Stimulated activated CD4-positive, alpha-beta T cell treated with anti-CD3 and anti-CD28 coated beads, TNF-alpha, amount 100 ng/mL, for 48 hours (primary cell): Measurements from ENCODE around the gene ARSB.

Source experiments
- DNase-seq, 3 donors: peaks; one replicate each; pipeline ENCODE4 v3.0.0-alpha.2; 2020; ENCODE audit warnings: low read depth in 3 of 3

Gene ARSB

GRCh38 chr5:78837836-78838235 lies 147.3 kb downstream of the ARSB start:
- DNase-seq, result no peak

GRCh38 chr5:78835176-78835575 lies 149.9 kb downstream of the ARSB start:
- DNase-seq, result no peak

DNA sequence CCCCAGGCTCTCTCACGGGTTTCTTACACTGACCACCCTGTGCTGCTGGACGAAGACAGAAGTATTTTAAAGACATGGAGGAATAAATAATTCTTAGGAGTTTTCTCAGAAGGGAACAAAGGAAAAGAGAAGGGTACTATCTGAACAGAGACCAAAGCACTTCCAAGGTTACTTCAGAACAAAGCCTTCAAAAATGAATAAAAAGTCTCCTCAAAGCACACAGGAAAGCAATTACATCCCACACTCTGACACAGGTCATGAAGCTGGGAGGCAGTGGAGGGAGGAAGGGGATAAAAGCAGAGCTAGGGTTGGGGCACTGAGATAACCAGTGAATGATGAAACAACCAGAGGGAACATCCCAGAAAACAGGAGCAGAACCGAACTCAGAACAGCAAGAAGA lies 151.8 kb downstream of the ARSB start:
- DNase-seq, result no peak

- DNase-seq, result no peak
Measured at GRCh38 chr5:78830528-78831046, 154.5 kb downstream of the ARSB start.

DNA sequence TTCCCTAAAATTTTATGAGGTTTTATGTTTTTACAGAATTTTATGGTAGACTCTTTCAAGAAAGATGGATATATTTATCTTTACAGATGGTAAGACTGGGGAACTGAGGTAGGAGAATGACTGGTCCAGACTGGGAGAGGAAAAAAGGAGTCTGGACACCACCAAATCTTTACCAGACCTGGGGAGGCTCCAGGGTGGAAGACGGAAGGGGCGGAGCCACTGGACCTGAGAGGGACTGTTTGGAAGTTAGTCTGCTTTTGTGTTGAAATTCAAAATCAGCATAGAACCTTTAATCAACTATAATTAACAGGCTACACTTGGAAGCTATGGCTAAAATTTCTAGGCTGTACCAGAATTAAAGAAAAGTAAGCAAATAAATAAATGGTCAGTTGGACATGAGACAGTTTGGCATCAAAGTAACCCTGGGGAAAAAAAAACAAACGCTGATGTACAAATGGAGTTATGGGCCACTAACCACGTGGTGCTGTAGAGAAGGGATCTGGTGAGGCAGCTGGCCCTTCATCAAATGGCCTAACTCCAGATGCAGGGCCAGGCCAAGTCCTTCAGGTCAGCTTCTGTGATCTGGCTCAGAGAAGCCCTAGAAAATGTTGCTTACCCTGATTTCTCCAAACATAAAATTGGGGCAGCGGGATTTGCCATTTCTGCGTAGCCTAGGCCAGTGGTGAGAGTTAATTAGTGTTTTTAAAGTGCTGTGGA lies 155.1 kb downstream of the ARSB start:
- DNase-seq, result no peak

GRCh38 chr5:78827725-78828124 lies 157.4 kb downstream of the ARSB start:
- no peak for DNase-seq

- DNase-seq, result no peak
Measured at GRCh38 chr5:78824831-78825281, 160.3 kb downstream of the ARSB start.

- no peak for DNase-seq
Measured at GRCh38 chr5:78823196-78823595, 161.9 kb downstream of the ARSB start.

DNA sequence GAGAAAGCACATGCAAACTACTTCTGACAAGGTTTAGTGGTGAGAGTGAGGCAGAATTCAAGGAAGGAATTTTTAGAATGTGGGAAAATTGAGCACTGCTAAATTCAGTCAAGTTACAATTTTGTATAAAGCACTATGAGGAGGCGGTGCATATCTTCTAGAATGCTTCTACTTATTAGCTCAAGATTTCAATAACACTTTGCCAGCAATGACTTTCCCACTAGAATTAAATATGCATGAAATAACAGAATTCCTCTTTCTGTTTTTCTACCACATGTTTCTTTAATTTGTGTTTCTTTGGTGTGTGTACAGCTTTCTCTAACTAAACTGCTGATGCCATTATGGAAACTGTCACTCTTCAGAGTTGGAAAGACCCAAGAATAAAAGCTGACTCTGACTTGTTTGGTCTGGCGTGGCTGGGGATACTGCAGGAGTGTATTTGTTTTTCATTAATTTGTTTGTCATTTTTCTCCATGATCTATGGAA lies 163.5 kb downstream of the ARSB start:
- DNase-seq, result no peak

- DNase-seq, result no peak
Measured at GRCh38 chr5:78819707-78820106, 165.4 kb downstream of the ARSB start.

DNA sequence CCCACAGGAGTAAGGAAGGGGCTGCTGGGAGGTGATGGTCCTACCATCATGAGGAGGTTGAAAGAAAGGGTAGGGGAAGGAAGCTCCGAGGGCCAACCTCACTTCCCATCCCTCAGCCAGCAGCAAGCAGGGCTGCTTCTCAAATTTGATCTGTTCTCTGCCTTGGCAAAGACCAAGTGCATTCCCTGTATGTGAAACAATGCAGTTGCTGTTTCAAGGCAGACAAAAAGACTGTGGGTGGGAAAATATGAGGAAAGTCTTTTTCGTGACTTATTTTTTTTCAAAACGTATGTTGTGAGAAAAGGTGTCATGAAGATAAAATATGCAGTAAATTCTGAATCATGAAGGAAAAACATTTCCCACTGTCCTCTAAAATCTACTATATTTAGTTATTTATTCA lies 165.9 kb downstream of the ARSB start:
- no peak for DNase-seq

GRCh38 chr5:78816143-78816765 lies 168.9 kb downstream of the ARSB start:
- no peak for DNase-seq

DNA sequence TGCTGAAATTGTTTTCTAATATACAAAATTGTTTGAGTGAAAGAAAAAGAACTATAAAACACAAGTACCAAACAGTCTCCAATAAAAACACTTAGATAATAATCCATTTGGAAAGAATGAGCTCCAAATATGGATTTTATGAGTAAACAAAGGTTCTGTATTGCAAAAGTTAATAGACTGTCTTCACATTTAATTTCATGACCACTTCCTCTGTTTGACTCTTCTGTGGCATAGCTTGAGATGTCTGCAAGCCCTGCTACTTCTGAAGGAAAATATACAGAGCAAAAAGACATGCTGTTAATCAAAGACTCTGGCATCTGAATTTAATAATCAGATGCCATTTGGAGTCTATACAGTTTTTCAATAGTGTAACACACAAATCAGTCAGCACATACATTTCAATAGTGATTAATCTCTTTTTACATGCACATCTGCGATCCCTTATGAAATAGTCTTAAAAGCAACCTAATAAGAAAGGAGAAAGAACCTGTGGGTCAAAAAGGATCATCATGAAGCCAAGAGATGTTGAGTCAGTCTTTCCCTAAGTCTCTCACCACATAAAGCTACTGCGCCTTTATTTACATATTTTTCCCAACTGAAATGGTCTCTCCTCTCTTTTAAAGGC lies 171.1 kb downstream of the ARSB start:
- no peak for DNase-seq

DNA sequence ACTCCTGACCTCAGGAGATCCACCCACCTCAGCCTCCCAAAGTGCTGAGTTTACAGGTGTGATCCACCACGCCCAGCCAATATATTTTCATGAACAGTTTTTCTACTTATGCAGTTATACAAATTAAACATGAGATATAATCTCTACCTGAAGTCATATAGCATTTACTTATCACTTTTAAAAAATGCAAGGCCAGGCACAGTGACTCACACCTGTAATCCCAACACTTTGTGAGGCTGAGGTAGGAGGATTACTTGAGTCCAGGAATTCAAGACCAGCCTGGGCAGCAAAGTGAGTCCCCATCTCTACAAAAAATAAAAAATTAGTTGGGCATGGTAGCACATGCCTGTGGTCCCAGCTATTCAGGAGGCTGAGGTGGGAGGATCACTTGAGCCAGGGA lies 171.8 kb downstream of the ARSB start:
- no peak for DNase-seq

GRCh38 chr5:78811866-78812265 lies 173.2 kb downstream of the ARSB start:
- no peak for DNase-seq

GRCh38 chr5:78811121-78811817 lies 173.8 kb downstream of the ARSB start:
- no peak for DNase-seq

DNA sequence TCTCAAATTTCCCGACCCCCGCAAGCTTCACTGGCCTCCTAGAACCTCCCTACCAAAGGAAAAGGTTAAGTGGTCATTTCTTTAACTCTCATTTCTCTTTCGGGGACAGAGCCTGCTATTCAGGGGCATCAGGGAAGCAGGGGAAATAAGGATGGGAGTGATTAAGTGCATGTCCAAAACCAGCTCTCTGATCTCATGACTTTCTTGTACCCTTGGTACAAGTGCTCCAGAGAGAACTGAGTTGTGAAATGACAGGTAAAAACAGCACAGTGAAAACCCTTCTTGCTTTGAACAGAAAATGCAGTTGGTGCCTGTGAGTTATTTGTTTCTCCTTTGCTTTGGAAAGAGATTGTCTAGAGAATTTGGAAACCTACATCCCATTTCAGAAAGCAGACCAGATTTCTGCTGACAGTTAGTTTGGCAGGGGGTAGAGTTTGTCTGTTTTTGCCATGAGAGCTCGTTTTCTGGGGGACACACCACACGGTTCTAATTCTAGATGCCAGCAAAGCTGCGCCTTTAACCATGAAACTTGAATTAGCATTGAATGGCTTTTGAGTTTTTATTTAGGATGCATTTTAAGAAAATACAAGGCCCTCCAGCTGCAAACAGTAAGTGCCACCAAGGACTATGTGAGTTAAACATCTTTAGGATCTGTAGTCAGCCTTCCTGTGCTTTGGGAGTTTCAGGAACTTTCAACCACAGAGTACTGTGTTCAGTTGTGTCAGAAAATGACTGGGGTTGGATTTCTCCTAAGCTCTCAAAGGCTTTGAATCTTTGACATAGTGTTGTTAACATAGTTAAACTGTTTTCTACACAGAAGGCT lies 174.8 kb downstream of the ARSB start:
- DNase-seq, result no peak

DNA sequence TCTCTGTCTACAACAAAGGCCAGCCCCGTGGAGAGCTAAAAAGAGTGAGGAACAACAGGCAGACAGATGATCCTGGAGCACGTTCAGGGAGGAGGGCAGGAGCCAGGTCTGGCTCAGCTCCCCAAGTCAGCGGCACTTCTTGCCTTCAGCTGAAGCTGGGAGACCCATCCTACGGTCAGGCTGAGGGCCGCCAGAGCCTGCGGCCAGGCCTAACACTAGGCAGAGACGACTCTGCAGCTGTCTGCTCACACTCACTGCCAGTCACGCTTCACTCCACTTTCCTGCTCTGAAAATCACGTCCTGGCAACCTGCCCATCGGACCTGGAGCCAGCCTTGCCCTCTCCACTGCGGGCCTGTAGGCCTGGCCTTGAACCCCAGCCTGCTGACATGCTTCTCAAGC lies 175.7 kb downstream of the ARSB start:
- DNase-seq, result no peak

DNA sequence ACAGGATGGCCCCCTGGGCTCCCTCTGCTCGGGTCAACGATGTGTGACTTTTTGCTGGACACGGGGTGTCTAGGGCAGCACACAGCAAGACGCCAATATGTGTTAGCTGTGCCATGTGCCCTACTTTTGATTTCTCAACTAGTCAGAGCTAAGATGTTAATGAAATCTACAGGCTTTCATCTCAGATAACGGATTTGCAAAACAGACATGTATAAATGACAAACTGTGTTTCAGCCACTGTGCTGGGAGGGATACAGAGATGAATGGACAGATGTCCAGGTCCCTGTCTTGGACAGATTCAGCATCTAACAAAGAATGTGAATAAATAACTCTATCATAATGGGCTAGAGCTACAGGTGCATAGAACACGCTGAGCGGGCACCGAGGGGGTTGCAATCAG lies 176.3 kb downstream of the ARSB start:
- no peak for DNase-seq

DNA sequence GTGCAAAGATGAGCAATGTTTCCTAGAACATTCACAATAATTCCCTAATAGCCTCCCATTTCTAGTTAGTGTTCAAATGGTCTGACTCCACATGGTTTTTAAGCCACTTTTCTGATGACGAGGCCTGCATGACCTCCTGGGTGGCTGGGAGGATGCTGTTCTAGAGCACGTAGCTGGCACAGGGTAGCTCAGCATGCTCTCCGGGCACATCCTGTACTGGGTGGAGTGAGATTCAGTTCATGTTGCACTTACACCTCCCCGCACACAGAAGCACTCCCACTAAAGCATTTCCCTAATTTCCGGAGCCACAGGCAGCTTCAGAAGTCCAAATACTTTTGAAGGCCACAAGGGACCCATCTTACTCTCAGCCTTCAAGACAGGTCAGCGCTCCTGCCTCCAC lies 176.7 kb downstream of the ARSB start:
- no peak for DNase-seq

DNA sequence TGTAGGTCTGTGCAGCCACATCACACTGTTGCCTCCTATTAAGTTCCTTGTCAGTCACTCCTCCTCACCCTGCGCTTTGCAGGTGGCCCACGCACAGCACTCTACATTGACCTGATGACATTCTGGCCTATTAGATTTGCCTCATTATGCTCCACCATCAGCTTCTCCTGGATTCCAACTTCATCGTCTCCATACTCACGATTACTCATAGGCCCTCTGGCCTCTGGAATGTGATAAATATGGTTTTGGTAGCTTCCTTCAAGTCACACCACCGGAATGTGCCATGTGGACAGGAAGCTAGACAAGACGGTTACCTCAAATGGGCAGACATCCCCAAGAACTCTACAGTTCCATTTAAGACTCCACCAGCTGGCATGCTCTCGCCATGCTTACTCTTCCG lies 178.6 kb downstream of the ARSB start:
- DNase-seq, result no peak
